RWPE2 (cell line): Measurements from ENCODE around the gene AGBL4.

Experiments
- ATAC-seq: fragments of 200-7000 bp; cut with Tn5 transposase; 3 replicates; pipeline ENCODE4 v1.9.1; 2021; ENCODE audit warnings: low read depth
- DNase-seq: peaks from one replicate; pipeline ENCODE4 v3.0.0-alpha.2; 2020; ENCODE audit warnings: low spot score
- H3K27ac ChIP-seq: fragments of 450-650 bp; 2 replicates; pipeline ENCODE4 v1.5.1; 2017; ENCODE audit warnings: mild to moderate bottlenecking; ENCODE audit not compliant: poor library complexity, severe bottlenecking
- H3K27me3 ChIP-seq: fragments of 250-450 bp; sonication (Bioruptor Pico); 2 replicates; pipeline ENCODE4 v1.5.1; 2021; ENCODE audit warnings: mild to moderate bottlenecking, moderate library complexity; ENCODE audit not compliant: insufficient read depth, poor library complexity, severe bottlenecking
- H3K36me3 ChIP-seq: fragments of 250-450 bp; sonication (Bioruptor Pico); 2 replicates; pipeline ENCODE4 v1.5.1; 2020; ENCODE audit warnings: low read depth, mild to moderate bottlenecking, moderate library complexity
- H3K4me1 ChIP-seq: fragments of 250-450 bp; sonication (Bioruptor Pico); 2 replicates; pipeline ENCODE4 v1.5.1; 2021; ENCODE audit warnings: mild to moderate bottlenecking, moderate library complexity; ENCODE audit not compliant: insufficient read depth, poor library complexity, severe bottlenecking
- H3K4me3 ChIP-seq: fragments of 250-450 bp; sonication (Bioruptor Pico); 2 replicates; pipeline ENCODE4 v1.5.1; 2021; ENCODE audit warnings: mild to moderate bottlenecking, moderate library complexity; ENCODE audit not compliant: severe bottlenecking
- H3K9me3 ChIP-seq: fragments of 250-450 bp; sonication (Bioruptor Pico); 2 replicates; pipeline ENCODE4 v1.5.1; 2021; ENCODE audit warnings: mild to moderate bottlenecking, moderate library complexity; ENCODE audit not compliant: severe bottlenecking
- CTCF ChIP-seq: fragments of 450-650 bp; IDR thresholded peaks from one replicate; pipeline ENCODE4 v1.5.1; 2017; ENCODE audit warnings: mild to moderate bottlenecking, moderate library complexity; ENCODE audit not compliant: poor library complexity, severe bottlenecking

AGBL4 gene

GRCh38 chr1:48499211-48499735, 1524.5 kb downstream of the AGBL4 start:
- no peak for TF ChIP-seq CTCF
- H3K9me3 ChIP-seq, result no peaks in the 10 kb centered on the region
- H3K4me1 ChIP-seq, result no peaks in the 10 kb centered on the region

GRCh38 chr1:48498096-48498791, 1525.5 kb downstream of the AGBL4 start:
- peak; percentile 96 for TF ChIP-seq CTCF
- DNase-seq, result no peak

More at GRCh38 chr1:48499211-48499735, 1524.5 kb downstream of the AGBL4 start:
- DNase-seq (no peak), ATAC-seq (no peak)
- Histone ChIP-seq H3K4me3 (no peak overlapping the region), H3K27me3 (no peaks in the 10 kb centered on the region), H3K27ac (no peak overlapping the region), H3K36me3 (no peaks in the 10 kb centered on the region)

GRCh38 chr1:48495911-48496310, 1527.8 kb downstream of the AGBL4 start:
- DNase-seq (no peak), ATAC-seq (no peak)
- H3K27ac ChIP-seq, result no peak overlapping the region
- H3K4me3 ChIP-seq, result no peak overlapping the region
- no peaks in the 10 kb centered on the region for H3K27me3 ChIP-seq
- H3K9me3 ChIP-seq, result no peaks in the 10 kb centered on the region
- no peaks in the 10 kb centered on the region for H3K4me1 ChIP-seq
- no peak for TF ChIP-seq CTCF
- no peaks in the 10 kb centered on the region for H3K36me3 ChIP-seq

More at GRCh38 chr1:48498096-48498791, 1525.5 kb downstream of the AGBL4 start:
- Histone ChIP-seq H3K4me1 (no peaks in the 10 kb centered on the region), H3K9me3 (no peaks in the 10 kb centered on the region), H3K36me3 (no peaks in the 10 kb centered on the region), H3K4me3 (no peak overlapping the region), H3K27me3 (no peaks in the 10 kb centered on the region), H3K27ac (no peak overlapping the region)
- peak; percentile 73 for ATAC-seq

GRCh38 chr1:48495166-48495565, 1528.6 kb downstream of the AGBL4 start:
- ATAC-seq, result no peak
- H3K27me3 ChIP-seq, result no peaks in the 10 kb centered on the region
- no peaks in the 10 kb centered on the region for H3K36me3 ChIP-seq
- H3K9me3 ChIP-seq, result no peaks in the 10 kb centered on the region
- TF ChIP-seq CTCF, result no peak
- no peak for DNase-seq
- no peaks in the 10 kb centered on the region for H3K4me1 ChIP-seq
- no peak overlapping the region for H3K27ac ChIP-seq
- no peak overlapping the region for H3K4me3 ChIP-seq
